Muscle of arm (tissue), 12 donors: ENCODE data around the gene ZNF333. TPM values are rescaled to one million over a fixed set of nuclear protein-coding genes. Genes with fewer than 3 reads are reported as not detected.
"Not testable (repeated sequence)": the region's sequence is repeated elsewhere in the genome, so short reads cannot be mapped to it uniquely, and the experiment has no call there.

Source experiments
- DNase-seq: peaks from one replicate; pipeline ENCODE4 v3.0.0-alpha.2; 2013
- polyA plus RNA-seq, 12 donors: library from polyadenylated mRNA; unstranded; fragments of 120-200 nt; gene quantifications; one replicate each; pipeline ENCODE4 v1.2.1, GENCODE V29; 2013; ENCODE audit not compliant: insufficient read length in 12 of 12

The ZNF333 gene
- polyA plus RNA-seq, 12 donors, result 13.6 to 31.6 (median 17.8) TPM; not detected in 1

GRCh38 chr19:14765841-14766240 lies 76.0 kb downstream of the ZNF333 start:
- not testable (repeated sequence) for DNase-seq

DNA sequence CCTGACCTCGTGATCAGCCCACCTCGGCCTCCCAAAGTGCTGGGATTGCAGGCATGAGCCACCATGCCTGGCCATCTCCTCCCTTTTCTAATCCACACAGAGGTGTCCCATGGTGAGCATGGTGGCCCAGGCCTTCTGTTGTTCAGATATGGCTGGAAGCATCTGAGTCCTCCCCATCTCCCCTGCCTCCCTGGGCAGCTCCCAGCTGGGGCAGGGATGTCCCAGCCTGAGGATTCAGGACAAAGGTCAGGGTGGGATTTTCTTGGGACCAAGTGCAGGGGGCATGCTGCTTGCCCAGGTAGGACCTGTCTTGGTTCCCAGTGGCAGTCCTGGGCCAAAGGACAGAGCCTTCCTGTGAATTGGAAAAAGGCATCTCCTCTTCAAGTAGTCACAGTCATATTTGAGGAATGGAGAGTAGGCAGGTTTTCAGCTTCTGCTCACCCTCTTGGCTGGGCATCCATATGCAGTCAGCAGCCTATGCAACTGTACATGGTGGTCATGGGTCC lies 77.7 kb downstream of the ZNF333 start:
- no peak for DNase-seq

DNA sequence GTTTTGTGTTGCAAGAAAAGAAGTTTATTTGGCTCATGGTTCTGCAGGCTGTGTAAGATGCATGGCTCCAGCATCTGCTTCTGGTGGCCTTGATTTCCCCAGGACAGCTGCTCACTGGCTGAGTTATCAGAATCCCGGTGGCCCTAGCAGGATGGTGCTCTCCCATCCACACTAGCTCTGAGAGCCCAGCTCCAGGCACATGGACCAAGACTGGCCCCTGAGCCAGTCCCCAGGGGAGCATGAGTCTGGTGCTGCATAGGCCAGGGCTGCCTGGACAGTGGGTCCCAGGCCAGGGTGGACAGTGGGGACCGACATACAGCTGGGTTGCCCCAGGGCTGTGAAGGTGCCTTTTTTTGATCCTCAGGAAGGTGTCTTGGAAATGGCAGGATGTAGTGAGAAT lies 78.2 kb downstream of the ZNF333 start:
- no peak for DNase-seq

DNA sequence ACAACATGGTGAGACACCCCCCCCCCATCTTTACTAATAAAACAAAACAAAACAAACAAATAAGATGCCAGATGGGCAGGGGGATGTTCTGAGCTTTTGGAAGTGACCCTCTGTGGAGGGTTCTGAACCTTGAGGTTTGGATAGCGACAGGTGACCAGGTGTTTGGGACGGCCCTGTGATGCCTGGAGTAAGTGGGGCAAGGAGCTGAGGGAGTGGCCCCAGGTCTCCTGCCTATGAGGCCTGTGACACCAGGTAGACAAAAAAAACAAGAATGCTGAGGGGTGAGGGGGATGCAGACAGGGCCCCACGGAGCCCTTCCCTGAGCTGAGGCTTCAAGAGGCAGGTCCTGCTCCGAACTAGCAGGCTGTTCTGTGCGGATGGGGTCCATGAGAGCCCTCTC lies 79.4 kb downstream of the ZNF333 start:
- DNase-seq, result no peak

- DNase-seq, result no peak
These were observed 80.3 kb downstream of the ZNF333 start for GRCh38 chr19:14770136-14770535.

DNA sequence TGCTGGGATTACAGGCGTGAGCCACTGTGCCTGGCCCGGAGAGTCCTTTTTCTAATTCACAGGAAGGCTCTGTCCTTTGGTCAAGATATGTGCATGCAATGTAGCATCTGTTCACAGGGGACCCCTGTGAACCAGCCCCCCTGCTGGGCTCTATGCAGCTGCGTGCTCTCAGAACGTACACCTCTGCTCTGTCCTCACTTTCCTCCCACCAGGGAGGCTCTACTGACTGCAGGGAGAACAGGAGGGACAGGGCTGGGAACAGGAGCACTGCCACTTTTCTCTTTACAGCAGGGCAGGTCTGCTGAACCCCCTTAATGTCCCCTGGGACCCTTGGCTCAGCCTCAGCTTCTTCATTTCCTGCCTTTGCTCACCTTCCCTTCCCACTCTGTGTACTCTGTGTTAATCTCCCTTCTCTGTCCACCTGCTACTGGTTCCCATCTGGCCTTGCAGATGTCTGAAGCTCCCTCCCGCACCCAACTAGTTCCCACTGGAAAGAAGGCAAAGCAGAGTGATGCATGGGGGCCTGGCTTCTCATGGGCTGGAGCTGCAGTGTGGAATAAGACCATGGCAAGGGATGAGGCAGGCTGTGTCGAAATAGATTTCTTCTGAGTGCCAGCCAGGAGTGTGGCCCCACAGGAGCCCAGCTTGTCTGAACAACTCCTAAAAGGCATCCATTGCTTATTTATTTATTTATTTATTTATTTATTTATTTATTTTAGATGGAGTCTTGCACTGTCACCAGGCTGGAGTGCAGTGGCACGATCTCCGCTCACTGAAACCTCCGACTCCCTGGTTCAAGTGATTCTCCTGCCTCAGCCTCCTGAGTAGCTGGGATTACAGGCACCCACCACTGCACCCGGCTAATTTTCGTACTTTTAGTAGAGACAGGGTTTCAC lies 81.3 kb downstream of the ZNF333 start:
- DNase-seq, result no peak

GRCh38 chr19:14772467-14772866 lies 82.6 kb downstream of the ZNF333 start:
- no peak for DNase-seq

DNA sequence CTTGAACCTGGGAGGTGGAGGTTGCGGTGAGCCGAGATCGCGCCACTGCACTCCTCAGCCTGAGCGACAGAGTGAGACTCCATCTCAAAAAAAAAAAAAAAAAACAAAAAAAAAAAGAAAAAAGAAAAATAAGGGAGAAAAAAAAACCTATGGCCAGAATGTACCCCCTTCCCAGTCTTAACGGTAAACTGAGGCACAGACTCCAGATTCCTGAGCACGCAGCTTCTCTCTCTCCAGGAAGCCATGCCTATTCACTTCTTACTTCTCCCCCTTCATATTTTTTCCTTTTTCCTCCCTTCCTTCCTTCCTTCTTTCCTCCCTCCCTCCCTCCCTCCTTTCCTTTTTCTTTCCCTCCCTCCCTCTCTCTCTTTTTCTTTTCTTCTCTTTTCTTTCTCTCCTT lies 83.1 kb downstream of the ZNF333 start:
- DNase-seq, result no peak

- DNase-seq, result not testable (repeated sequence)
These were observed 83.9 kb downstream of the ZNF333 start for GRCh38 chr19:14773722-14774121.

- DNase-seq, result no peak
These were observed 84.5 kb downstream of the ZNF333 start for GRCh38 chr19:14774373-14774772.

DNA sequence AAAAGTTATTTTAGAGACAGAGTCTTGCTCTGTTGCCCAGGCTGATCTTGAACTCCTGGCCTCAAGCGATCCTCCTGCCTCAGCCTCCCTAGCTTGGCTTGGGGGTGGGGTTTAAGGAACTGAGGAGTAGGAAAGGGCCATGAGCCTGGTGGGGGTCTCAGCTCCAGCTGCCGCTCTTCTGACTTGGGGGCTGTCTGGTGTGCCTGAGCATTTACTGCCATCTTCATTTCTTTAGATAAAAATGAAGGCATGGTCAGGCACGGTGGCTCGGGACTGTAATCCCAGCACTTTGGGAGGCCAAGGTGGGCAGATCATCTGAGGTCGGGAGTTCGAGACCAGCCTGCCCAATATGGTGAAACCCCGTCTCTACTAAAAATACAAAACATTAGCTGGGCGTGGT lies 85.5 kb downstream of the ZNF333 start:
- not testable (repeated sequence) for DNase-seq

GRCh38 chr19:14775869-14776586 lies 86.2 kb downstream of the ZNF333 start:
- DNase-seq, result no peak

- DNase-seq, result not testable (repeated sequence)
These were observed 87.8 kb downstream of the ZNF333 start for GRCh38 chr19:14777645-14778044.

DNA sequence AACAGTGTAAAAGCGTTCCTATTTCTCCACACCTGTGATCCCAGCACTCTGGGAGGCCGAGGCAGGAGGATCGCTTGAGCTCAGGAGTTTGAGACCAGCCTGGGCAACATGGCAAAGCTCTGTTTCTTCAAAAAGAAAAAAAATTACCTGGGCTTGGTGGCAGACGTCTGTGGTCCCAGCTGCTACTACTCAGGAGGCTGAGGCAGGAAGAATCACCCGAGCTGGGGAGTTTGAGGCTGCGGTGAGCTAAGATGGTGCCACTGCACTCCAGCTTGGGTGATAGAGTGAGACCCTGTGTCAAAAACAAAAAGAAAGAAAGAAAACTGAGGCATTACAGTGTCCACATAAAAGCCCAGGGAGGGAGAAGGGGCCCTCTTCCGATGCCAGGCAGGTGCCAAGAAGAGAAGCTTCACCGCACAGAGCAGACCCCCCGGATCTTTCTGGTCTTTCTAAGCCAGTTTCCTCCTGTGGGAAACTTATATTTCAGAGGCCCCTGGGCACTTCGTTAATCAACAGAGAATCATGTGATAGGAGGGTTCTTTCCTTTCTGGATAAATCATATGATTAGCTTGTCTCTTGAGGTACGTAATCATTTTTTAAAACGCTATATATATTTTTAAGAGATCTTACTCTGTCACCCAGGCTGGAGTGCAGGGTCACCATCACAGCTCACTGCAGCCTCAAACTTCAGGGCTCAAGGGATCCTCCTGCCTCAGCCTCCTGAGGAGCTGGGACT lies 88.4 kb downstream of the ZNF333 start, which contains the start of gene ADGRE2:
TSS of gene ADGRE2 (minus strand) at position 451 of the 736 bp plus-strand sequence. CDS start 1,804 bp downstream, outside the sequence.
- DNase-seq, result not testable (repeated sequence)

DNA sequence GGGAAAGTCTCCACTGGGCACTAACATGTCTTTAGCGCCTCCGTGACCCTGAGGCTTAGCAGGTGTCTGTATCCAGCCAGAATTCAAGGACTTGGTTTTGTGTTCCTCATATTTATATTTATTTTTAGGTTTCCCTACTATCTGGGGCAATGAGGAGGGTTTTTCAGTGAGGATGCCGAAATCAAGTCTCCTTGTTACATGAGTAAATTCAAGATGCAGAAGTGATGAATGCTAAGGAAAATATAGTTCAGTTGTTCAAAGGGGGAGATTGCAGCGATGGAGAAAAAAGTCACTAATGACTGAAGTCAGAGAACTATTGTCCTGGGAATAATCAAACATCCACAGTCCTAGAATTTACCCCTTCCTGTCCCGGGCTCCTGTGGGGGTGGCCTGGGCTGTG lies 89.3 kb downstream of the ZNF333 start:
- DNase-seq, result no peak

DNA sequence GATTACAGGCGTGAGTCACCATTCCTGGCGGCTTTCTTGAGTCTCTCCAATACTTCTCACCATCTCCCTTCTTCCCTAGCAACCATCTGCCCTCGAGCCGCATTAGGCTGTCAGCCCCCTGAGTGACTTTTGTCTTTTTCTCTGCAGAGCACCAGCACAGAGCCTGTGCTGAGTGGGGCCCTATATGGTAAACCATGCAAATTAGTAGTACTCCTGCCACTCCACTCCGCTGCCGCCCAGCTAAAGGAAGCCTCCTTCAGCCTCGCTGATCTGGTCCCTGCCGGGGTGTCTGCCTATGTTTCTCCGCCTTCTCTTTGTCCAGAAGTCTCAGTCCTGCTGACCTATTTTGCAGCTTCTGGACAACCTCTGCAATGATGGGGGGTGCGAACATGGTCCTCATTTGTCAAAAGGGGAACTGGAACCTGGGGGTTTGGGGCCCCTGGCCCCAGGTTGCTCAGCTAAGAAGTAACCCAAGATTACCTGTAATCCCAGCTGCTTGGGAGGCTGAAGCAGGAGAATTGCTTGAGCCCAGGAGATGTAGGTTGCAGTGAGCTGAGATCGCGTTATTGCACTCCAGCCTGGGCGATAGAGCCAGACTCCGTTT lies 90.9 kb downstream of the ZNF333 start:
- DNase-seq, result not testable (repeated sequence)

DNA sequence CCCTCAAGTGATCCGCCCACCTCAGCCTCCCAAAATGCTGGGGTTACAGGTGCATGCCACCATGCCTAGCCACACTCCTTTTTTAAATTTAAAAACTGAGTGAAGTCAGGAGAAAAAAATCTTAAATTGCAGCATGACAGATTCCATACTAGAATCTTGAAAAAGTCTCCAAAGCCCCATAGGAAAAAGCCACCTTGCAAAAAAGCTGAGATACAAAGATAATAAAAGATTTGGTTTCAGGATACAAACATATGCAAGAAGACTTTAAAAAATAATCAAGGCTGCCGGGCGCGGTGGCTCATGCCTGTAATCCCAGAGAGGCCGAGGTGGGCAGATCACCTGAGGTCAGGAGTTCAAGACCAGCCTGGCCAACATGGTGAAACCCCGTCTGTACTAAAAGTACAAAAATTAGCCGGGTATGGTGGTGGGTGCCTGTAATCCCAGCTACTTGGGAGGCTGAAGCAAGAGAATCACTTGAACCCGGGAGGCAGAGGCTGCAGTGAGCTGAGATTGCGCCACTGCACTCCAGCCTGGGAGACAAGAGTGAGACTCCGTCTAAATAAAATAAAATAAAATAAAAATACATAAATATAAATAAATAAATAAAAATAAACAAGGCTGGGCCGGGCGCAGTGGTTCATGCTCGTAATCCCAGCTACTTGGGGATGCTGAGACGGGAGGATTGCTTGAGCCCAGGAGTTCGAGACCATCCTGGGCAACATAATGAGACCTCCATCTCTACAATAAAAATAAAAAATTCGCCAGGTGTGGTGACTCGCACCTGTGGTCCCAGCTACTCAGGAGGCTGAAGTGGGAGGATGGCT lies 92.1 kb downstream of the ZNF333 start:
- not testable (repeated sequence) for DNase-seq

- DNase-seq, result no peak
These were observed 93.0 kb downstream of the ZNF333 start for GRCh38 chr19:14782626-14783409.
